AG09309 (cell line): ENCODE results near the gene RNF167.

Source experiments
- DNase-seq: peaks from one replicate; pipeline ENCODE4 v3.0.0-alpha.2; 2010; ENCODE audit warnings: low read depth
- H3K4me3 ChIP-seq: 2 replicates; pipeline ENCODE4 v1.5.1; 2011; ENCODE audit warnings: mild to moderate bottlenecking, low read depth, low read length, moderate library complexity; ENCODE audit not compliant: control insufficient read depth
- CTCF ChIP-seq: IDR thresholded peaks from 2 replicates; pipeline ENCODE4 v1.5.1; 2011; ENCODE audit warnings: mild to moderate bottlenecking, low read depth, low read length, inconsistent platforms; ENCODE audit not compliant: insufficient read depth, control insufficient read depth; ENCODE audit errors: missing control alignments

RNF167 gene

DNA sequence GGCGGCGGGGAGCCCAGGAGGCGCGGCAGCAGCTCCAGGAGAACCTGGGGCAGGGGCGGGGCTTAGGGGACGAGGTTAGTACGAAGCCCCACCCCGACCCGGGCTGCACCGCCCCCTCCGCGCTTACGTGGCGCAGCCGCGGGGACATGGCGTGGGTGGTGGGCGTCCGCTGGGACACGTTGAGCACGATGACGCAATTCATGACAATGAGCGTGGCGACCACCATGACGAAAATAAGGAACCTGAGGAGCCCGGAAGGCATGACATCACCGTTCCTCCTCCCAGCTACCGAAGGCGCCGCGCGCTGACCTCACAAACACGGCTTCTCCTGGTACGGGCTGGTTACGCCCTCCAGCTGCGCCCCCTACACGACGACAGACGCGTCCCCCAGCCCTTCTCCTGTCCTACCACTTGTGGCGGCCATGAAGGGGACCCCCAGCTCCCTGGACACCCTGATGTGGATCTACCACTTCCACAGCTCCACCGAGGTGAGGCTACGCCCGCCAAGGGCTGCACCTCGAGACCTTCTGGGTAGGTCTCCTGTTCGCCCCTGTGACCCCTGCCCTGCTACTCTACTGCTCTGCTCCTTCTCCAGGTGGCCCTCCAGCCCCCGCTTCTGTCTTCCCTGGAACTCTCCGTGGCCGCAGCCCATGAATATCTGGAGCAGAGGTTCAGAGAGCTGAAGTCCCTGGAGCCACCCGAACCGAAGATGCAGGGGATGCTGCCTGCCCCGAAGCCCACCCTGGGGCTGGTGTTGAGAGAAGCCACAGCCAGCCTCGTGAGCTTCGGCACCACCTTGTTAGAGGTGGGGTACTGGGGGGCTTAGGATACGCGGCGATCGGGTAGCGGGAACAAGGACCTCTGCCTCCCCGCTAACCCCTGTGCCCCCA, 40.5 kb upstream of the RNF167 start, which contains the start of gene C17orf107:
C17orf107 (plus strand) TSS at position 196 of the 890 bp plus-strand sequence; CDS start at position 423, 227 bp downstream.
- DNase-seq: no peak
- H3K4me3 ChIP-seq: peak within 1 kb of the TSS; percentile 51
- TF ChIP-seq CTCF: no peak

- no peak for TF ChIP-seq CTCF
- DNase-seq: no peak
- H3K4me3 ChIP-seq: peak overlapping the region; percentile 51
Observed at GRCh38 chr17:4900231-4901107, 39.6 kb upstream of the RNF167 start.

- no peak for DNase-seq
- no peak for TF ChIP-seq CTCF
- H3K4me3 ChIP-seq: no peak overlapping the region
Observed at GRCh38 chr17:4901108-4901647, 38.9 kb upstream of the RNF167 start.

GRCh38 chr17:4901648-4902344, 38.3 kb upstream of the RNF167 start:
- no peak for DNase-seq
- no peak for TF ChIP-seq CTCF
- no peak overlapping the region for H3K4me3 ChIP-seq

DNA sequence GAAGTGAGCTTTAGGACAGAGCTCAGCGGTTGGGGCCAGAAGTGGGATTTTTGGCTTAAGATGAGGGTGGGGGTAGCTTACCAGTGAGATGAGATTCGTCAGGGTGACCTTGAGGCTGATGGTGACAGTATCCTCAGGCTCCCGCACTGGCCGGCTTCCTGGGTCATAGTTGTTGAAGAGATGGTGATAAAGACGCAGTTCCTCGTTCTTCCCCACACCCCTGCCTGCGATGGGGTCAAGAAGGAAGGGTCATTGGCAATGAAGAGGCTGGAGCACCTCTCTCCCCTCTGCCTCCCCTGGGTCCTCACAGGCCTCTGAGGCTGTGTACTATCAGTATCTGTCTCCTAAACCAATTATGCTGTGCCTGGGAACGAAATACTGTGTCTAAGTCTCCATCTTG, 37.5 kb upstream of the RNF167 start:
- H3K4me3 ChIP-seq: no peak overlapping the region
- DNase-seq: no peak
- no peak for TF ChIP-seq CTCF
